Pericardium fibroblast (primary cell): ENCODE data around the gene PCDHA8. TPM values are rescaled to one million over a fixed set of nuclear protein-coding genes. Genes with fewer than 3 reads are reported as not detected.

Source experiments
- total RNA-seq: library from RNA; depleted of rRNA; stranded (reverse); fragments of >200 nt; gene quantifications from 2 replicates; pipeline ENCODE4 v1.2.3, GENCODE V29; 2015

The PCDHA8 gene
- 0.09 TPM in 1 of 2 replicates, not detected in the other for total RNA-seq

GRCh38 chr5:140840978-140841962 is at the start of gene PCDHA8:
Gene PCDHA8 (plus strand): TSS chr5:140841187. CDS start chr5:140841322, 135 bp downstream.

GRCh38 chr5:140794595-140795258 is 46.3 kb upstream of the PCDHA8 start, which contains the start of gene PCDHA2:
Gene PCDHA2 (plus strand): TSS chr5:140794852.

GRCh38 chr5:140800816-140801493 is 40.0 kb upstream of the PCDHA8 start, which contains the start of gene PCDHA3:
Gene PCDHA3 (plus strand): TSS chr5:140801057.

DNA sequence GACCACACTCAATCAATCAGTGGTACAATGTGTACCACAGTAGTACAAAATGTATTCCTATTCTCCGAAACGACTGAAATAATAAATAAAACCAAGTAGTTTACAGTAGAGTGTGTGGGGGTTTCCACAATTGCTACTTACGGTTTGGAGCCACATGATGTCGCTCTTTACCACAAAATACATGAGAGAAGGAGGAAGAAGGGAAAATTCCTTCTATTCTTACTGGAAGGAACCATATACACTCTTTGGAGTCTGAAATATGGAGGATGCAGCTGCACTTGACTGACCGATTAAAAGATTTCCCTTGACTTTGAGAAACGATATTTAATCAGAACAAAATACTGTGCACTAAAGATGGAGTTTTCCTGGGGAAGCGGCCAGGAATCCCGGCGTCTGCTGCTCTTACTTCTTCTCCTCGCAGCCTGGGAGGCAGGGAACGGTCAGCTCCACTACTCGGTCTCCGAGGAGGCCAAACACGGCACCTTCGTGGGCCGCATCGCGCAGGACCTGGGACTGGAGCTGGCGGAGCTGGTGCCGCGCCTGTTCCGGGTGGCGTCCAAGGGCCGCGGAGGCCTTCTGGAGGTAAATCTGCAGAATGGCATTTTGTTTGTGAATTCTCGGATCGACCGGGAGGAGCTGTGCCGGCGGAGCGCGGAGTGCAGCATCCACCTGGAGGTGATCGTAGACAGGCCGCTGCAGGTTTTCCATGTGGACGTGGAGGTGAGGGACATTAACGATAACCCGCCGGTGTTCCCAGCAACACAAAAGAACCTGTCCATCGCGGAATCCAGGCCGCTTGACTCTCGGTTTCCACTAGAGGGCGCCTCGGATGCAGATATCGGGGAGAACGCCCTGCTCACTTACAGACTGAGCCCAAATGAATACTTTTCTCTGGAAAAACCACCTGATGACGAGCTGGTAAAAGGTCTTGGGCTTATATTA is 33.9 kb upstream of the PCDHA8 start, which contains the start of gene PCDHA4:
PCDHA4 (plus strand) TSS at position 235 of the 942 bp plus-strand sequence.

GRCh38 chr5:140821375-140822280 is 19.4 kb upstream of the PCDHA8 start, which contains the start of gene PCDHA5:
Gene PCDHA5 (plus strand): TSS chr5:140821613.

DNA sequence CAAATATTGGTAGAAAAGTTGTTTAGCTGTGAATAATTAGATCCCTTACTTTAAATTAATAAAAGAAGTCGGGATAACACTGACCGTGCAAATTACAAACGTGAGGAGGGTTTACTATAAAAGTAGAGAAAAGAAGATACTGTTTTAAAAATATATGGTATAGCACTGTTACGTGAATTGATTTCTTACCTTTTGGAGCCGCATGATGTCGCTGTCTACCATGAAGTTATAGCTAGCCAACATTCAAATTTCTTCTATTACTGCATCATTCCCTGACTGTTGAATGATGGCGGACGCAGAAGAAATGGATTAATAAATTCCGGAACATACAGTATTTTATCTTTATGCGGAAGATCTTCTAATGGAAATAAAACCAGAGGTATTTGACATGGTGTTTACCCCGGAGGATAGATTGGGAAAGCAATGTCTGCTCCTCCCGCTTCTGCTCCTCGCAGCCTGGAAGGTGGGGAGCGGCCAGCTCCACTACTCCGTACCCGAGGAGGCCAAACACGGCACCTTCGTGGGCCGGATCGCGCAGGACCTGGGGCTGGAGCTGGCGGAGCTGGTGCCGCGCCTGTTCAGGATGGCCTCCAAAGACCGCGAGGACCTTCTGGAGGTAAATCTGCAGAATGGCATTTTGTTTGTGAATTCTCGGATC is 13.2 kb upstream of the PCDHA8 start, which contains the start of gene PCDHA6:
PCDHA6 (plus strand) TSS at position 257 of the 658 bp plus-strand sequence; CDS start at position 389, 132 bp downstream.

DNA sequence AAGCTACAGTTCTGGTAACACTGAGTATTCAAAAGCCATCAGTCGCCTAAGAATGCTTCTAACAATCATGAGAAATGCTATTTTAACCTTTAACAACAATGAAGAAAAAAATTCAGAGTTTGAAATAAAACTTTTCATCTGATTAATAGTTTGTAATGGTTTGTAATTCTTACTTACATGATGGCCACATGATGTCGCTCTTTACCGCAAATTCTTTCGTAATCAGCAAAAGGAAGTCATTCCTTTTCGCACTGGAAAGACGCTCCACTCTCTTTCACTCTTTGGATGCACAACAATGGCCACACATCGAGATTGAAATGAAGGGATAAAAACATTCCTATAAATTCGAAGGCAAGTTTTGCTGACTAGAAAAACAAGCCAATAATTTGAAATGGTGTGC is 7.0 kb upstream of the PCDHA8 start, which contains the start of gene PCDHA7:
PCDHA7 (plus strand) TSS at position 277 of the 400 bp plus-strand sequence; CDS start at position 392, 115 bp downstream.

GRCh38 chr5:140848139-140849102 is 7.4 kb downstream of the PCDHA8 start, which contains the start of gene PCDHA9:
Gene PCDHA9 (plus strand): TSS chr5:140848382. CDS start chr5:140848496, 114 bp downstream.

GRCh38 chr5:140855772-140856674 is 15.0 kb downstream of the PCDHA8 start, which contains the start of gene PCDHA10:
Gene PCDHA10 (plus strand): TSS chr5:140855897. CDS start chr5:140856049, 152 bp downstream.

GRCh38 chr5:140868721-140869554 is 28.0 kb downstream of the PCDHA8 start, which contains the start of gene PCDHA11:
Gene PCDHA11 (plus strand): TSS chr5:140868957. CDS start chr5:140869104, 147 bp downstream.

DNA sequence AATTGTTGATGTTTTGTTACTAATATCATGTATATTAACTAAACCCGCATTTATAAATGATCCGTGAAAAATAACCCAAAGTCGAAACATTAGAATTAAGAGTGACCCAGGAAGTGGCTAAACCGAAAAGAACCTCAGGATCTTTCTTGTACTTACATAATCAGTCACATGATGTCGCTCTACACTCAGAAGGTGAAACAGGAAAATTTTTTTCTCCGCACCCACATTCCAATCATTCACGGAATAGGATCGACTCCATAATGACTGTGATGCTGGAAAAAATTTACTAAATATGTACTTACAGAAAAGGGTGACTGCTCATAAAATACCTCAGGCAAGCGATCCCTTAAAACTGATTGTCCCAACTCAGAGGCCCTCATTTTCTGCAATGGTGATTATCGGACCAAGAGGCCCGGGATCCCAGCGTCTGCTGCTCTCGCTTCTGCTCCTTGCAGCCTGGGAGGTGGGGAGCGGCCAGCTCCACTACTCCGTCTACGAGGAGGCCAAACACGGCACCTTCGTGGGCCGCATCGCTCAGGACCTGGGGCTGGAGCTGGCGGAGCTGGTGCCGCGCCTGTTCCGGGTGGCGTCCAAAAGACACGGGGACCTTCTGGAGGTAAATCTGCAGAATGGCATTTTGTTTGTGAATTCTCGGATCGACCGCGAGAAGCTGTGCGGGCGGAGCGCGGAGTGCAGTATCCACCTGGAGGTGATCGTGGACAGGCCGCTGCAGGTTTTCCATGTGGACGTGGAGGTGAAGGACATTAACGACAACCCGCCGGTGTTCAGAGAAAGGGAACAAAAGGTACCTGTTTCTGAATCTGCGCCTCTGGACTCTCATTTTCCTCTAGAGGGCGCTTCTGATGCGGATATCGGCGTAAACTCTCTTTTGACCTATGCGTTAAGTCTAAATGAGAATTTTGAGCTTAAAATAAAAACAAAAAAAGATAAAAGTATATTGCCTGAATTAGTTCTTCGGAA is 34.4 kb downstream of the PCDHA8 start, which contains the start of gene PCDHA12:
PCDHA12 (plus strand) TSS at position 224 of the 981 bp plus-strand sequence; CDS start at position 389, 165 bp downstream.

DNA sequence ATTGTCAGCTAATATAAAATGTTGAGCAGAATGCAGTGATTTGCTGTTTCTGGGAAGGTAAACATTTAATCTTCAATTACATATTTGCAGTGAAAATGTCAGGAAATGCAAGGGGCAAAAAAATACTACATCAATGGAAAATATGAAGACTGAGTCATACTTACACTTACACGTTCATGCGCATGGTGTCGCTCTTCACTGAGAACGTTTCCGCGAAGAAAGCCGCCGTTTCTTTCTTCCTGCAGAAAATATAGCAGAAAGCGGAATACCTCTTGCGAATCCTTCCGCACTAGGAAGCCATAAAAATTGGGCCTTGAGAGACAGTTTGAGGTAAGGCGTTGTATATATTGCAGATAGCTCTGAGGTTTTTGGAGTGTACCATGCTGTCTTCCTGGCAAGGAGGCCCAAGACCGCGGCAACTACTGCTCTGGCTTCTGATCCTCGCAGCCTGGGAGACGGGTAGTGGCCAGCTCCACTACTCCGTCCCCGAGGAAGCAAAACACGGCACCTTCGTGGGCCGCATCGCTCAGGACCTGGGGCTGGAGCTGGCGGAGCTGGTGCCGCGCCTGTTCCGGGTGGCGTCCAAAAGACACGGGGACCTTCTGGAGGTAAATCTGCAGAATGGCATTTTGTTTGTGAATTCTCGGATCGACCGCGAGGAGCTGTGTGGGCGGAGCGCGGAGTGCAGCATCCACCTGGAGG is 41.1 kb downstream of the PCDHA8 start, which contains the start of gene PCDHA13:
PCDHA13 (plus strand) TSS at position 236 of the 702 bp plus-strand sequence; CDS start at position 381, 145 bp downstream.

